Ovary (tissue), 3 donors: ENCODE data around the gene NACA2.
"Not testable (repeated sequence)": the region's sequence is repeated elsewhere in the genome, so short reads cannot be mapped to it uniquely, and the experiment has no call there.

Experiments used
- EP300 ChIP-seq: sonication (generic); formaldehyde crosslinking; IDR thresholded peaks from one replicate; pipeline ENCODE4 v1.6.1; 2017; ENCODE audit warnings: antibody characterized with exemption
- POLR2A ChIP-seq: fragments of 450-650 bp; IDR thresholded peaks from one replicate; pipeline ENCODE4 v1.6.1; 2017; ENCODE audit warnings: antibody characterized with exemption, mild to moderate bottlenecking, moderate library complexity
- TF ChIP-seq, protein P1 (sequence below), 3 donors: fragments of 450-650 bp in 2 of 3; fragments of 200-600 bp in 1 of 3; IDR thresholded peaks; one replicate each; pipeline versions ENCODE4 v1.5.1 to v1.8.0; 2016 to 2022; ENCODE audit warnings: antibody characterized with exemption in 3 of 3, mild to moderate bottlenecking in 1 of 3
- donor health status: DM: no; HTN: no; CAD: no.

GRCh38 chr17:61586622-61587021 is 4.4 kb downstream of the NACA2 start:
- not testable (repeated sequence) for TF ChIP-seq POLR2A, EP300
- TF ChIP-seq, protein P1, sequence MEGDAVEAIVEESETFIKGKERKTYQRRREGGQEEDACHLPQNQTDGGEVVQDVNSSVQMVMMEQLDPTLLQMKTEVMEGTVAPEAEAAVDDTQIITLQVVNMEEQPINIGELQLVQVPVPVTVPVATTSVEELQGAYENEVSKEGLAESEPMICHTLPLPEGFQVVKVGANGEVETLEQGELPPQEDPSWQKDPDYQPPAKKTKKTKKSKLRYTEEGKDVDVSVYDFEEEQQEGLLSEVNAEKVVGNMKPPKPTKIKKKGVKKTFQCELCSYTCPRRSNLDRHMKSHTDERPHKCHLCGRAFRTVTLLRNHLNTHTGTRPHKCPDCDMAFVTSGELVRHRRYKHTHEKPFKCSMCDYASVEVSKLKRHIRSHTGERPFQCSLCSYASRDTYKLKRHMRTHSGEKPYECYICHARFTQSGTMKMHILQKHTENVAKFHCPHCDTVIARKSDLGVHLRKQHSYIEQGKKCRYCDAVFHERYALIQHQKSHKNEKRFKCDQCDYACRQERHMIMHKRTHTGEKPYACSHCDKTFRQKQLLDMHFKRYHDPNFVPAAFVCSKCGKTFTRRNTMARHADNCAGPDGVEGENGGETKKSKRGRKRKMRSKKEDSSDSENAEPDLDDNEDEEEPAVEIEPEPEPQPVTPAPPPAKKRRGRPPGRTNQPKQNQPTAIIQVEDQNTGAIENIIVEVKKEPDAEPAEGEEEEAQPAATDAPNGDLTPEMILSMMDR (IDR thresholded peaks at IDR 0.05): not testable (repeated sequence)
